ENCODE results near the gene METTL9. TPM values are rescaled to one million over a fixed set of nuclear protein-coding genes. Genes with fewer than 3 reads are reported as not detected.
A peak's percentile ranks its signal among the peaks of the same experiment; 100 is the strongest.

METTL9 gene
- total RNA-seq, 4 donors from 2014 or later, result 97.0 to 118 (median 108) TPM

GRCh38 chr16:21641916-21642315 is 42.5 kb downstream of the METTL9 start:
- H3K9me3 ChIP-seq, result no peaks in the 10 kb centered on the region
- no peak overlapping the region for H3K4me3 ChIP-seq
- TF ChIP-seq CTCF (IDR thresholded peaks at IDR 0.05) (no peak), POLR2A (IDR thresholded peaks at IDR 0.05) (no peak), EP300 (IDR thresholded peaks at IDR 0.05) (no peak), POLR2AphosphoS5 (IDR thresholded peaks at IDR 0.05) (no peak)
- WGBS, 2 donors (ENCODE audit: low coverage in 1 of 2), result 61 to 74% methylated on average over 6 of the region's 6 CpGs
- H3K27ac ChIP-seq, result no peak overlapping the region
- H3K27me3 ChIP-seq, result no peaks in the 10 kb centered on the region
- H3K4me1 ChIP-seq, result peaks cover 0 to 36% (median 4%) of the 10 kb centered on the region in 3 donors
- peaks cover 0 to 7% of the 10 kb centered on the region in 2 donors for H3K36me3 ChIP-seq
- ATAC-seq, result no peak

GRCh38 chr16:21642861-21643260 is 43.5 kb downstream of the METTL9 start:
- Histone ChIP-seq H3K27me3 (no peaks in the 10 kb centered on the region), H3K9me3 (no peaks in the 10 kb centered on the region), H3K36me3 (no peaks in the 10 kb centered on the region), H3K27ac (no peak overlapping the region), H3K4me3 (no peak overlapping the region), H3K4me1 (peaks cover 0 to 43% (median 4%) of the 10 kb centered on the region in 3 donors)
- TF ChIP-seq POLR2A (IDR thresholded peaks at IDR 0.05) (no peak), POLR2AphosphoS5 (IDR thresholded peaks at IDR 0.05) (no peak), EP300 (IDR thresholded peaks at IDR 0.05) (no peak), CTCF (IDR thresholded peaks at IDR 0.05) (no peak)
- 46 to 51% methylated on average over 5 to 6 of the region's 7 CpGs for WGBS, 2 donors (ENCODE audit: low coverage in 1 of 2)
- ATAC-seq, result no peak

GRCh38 chr16:21643785-21644184 is 44.4 kb downstream of the METTL9 start:
- 89 to 96% methylated on average over 3 of the region's 3 CpGs for WGBS, 2 donors (ENCODE audit: low coverage in 1 of 2)
- peaks cover 0 to 43% (median 4%) of the 10 kb centered on the region in 3 donors for H3K4me1 ChIP-seq
- H3K27me3 ChIP-seq, result no peaks in the 10 kb centered on the region
- H3K36me3 ChIP-seq, result no peaks in the 10 kb centered on the region
- no peak overlapping the region for H3K27ac ChIP-seq
- no peak overlapping the region for H3K4me3 ChIP-seq
- ATAC-seq, result no peak
- H3K9me3 ChIP-seq, result no peaks in the 10 kb centered on the region
- TF ChIP-seq EP300 (IDR thresholded peaks at IDR 0.05), result no peak
- TF ChIP-seq POLR2AphosphoS5 (IDR thresholded peaks at IDR 0.05), result no peak
- TF ChIP-seq CTCF (IDR thresholded peaks at IDR 0.05), result no peak
- TF ChIP-seq POLR2A (IDR thresholded peaks at IDR 0.05), result no peak

GRCh38 chr16:21644674-21645073 is 45.3 kb downstream of the METTL9 start:
- H3K4me3 ChIP-seq, result peak overlapping the region in 1 of 2 donors; percentile 35

GRCh38 chr16:21645261-21645721 is 45.9 kb downstream of the METTL9 start:
- peak overlapping the region in 1 of 2 donors; percentile 35 for H3K4me3 ChIP-seq

More at GRCh38 chr16:21644674-21645073, 45.3 kb downstream of the METTL9 start:
- Histone ChIP-seq H3K27me3 (no peaks in the 10 kb centered on the region), H3K36me3 (no peaks in the 10 kb centered on the region), H3K27ac (peak overlapping the region in 3 of 4 donors; percentile 7 to 59 (median 36)), H3K9me3 (no peaks in the 10 kb centered on the region), H3K4me1 (peaks cover 0 to 43% (median 4%) of the 10 kb centered on the region in 3 donors)
- ATAC-seq, result no peak
- TF ChIP-seq POLR2AphosphoS5 (IDR thresholded peaks at IDR 0.05), result no peak
- 73 to 87% methylated on average over 4 of the region's 4 CpGs for WGBS, 2 donors (ENCODE audit: low coverage in 1 of 2)

More at GRCh38 chr16:21645261-21645721, 45.9 kb downstream of the METTL9 start:
- Histone ChIP-seq H3K4me1 (peaks cover 0 to 43% (median 4%) of the 10 kb centered on the region in 3 donors), H3K36me3 (no peaks in the 10 kb centered on the region), H3K27me3 (no peaks in the 10 kb centered on the region), H3K27ac (peak overlapping the region; percentile 7 to 59 (median 36)), H3K9me3 (no peaks in the 10 kb centered on the region)
- no peak for TF ChIP-seq EP300 (IDR thresholded peaks at IDR 0.05)
- no peak for TF ChIP-seq POLR2AphosphoS5 (IDR thresholded peaks at IDR 0.05)
- TF ChIP-seq CTCF (IDR thresholded peaks at IDR 0.05), result no peak
- TF ChIP-seq POLR2A (IDR thresholded peaks at IDR 0.05), result no peak
- 64 to 92% methylated on average over 2 to 3 of the region's 9 CpGs for WGBS, 2 donors (ENCODE audit: low coverage in 1 of 2)
- no peak for ATAC-seq

All from gastroesophageal sphincter (tissue), 4 donors.